Urothelium cell line (cell line): ENCODE results near the gene CAMTA1.

Source experiments
- DNase-seq: peaks from one replicate; pipeline ENCODE4 v3.0.0; 2011; ENCODE audit warnings: low spot score, mixed read lengths
- FAIRE-seq: peaks from 2 replicates; lab custom pipeline; 2011; peaks lifted over from hg19 to GRCh38; lab: Jason Lieb, UNC

Gene CAMTA1

GRCh38 chr1:7387053-7387927, 602.0 kb downstream of the CAMTA1 start:
- FAIRE-seq, result no peak

GRCh38 chr1:7388141-7388487, 602.9 kb downstream of the CAMTA1 start:
- FAIRE-seq, result no peak

More at GRCh38 chr1:7387053-7387927, 602.0 kb downstream of the CAMTA1 start:
- no peak for DNase-seq

DNA sequence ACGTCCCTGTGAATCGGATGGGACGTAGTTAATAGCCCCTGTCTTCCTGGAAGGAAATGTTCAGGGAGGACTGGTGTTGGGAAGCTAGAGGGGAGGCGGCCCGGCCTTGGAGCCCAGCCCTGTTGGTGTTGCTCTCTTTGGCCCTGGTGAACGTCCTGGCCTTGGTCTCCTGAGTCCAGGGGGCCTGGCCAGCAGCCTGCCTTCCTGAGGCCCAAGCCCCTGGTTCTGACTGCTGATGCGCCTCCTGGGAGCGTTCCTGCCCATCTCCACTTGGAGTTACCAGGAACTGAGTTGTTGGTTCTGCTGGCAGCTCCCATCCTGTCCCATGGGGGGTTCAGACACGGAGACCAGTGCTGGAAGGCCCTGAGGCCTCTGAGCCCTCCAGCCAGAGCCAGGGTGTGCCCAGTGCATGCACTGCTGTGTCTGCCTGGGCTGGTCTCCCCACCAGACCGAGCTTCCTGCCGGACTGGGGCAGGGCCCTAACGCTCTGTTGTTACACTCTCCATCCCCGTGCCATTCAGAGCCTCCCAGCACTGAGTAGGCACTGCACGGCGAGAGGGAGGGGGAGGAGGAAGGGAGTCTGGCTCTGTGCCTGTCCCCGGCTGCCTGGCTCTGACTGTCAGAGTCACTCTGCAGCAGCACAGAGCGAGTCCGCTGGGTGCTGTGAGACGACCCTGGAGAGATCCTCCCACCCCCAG, 603.4 kb downstream of the CAMTA1 start:
- FAIRE-seq (no peak), DNase-seq (peak; percentile 48)

More at GRCh38 chr1:7388141-7388487, 602.9 kb downstream of the CAMTA1 start:
- no peak for DNase-seq

- FAIRE-seq, result no peak
These were observed 604.1 kb downstream of the CAMTA1 start for GRCh38 chr1:7389201-7389905.

GRCh38 chr1:7389906-7390603, 604.8 kb downstream of the CAMTA1 start:
- FAIRE-seq (no peak), DNase-seq (peak; percentile 46)

More at GRCh38 chr1:7389201-7389905, 604.1 kb downstream of the CAMTA1 start:
- no peak for DNase-seq

DNA sequence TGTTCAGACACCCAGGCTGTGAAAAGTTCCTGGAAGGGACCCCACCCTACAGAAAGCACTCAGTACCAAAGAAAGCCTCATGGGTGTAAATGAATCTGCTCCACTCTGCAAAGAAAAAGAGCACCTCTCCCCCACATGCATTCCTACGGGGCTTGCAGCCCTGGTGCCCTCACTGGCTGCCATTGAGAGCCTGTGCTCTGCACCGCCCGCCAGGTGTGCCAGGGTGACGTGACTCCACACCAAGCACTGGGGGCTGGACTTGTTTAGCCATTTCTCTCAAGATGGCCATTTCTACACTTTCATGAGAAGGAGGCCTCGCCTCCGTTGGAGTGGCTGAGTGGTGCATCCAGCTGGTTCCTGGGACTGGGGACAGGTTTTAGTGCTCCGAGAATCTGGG, 605.3 kb downstream of the CAMTA1 start:
- DNase-seq, result no peak
- no peak for FAIRE-seq

GRCh38 chr1:7393136-7393535, 607.9 kb downstream of the CAMTA1 start:
- FAIRE-seq, result no peak
- no peak for DNase-seq

- no peak for FAIRE-seq
- DNase-seq, result no peak
These were observed 610.0 kb downstream of the CAMTA1 start for GRCh38 chr1:7395251-7395650.

- FAIRE-seq, result no peak
- no peak for DNase-seq
These were observed 613.7 kb downstream of the CAMTA1 start for GRCh38 chr1:7398982-7399381.

DNA sequence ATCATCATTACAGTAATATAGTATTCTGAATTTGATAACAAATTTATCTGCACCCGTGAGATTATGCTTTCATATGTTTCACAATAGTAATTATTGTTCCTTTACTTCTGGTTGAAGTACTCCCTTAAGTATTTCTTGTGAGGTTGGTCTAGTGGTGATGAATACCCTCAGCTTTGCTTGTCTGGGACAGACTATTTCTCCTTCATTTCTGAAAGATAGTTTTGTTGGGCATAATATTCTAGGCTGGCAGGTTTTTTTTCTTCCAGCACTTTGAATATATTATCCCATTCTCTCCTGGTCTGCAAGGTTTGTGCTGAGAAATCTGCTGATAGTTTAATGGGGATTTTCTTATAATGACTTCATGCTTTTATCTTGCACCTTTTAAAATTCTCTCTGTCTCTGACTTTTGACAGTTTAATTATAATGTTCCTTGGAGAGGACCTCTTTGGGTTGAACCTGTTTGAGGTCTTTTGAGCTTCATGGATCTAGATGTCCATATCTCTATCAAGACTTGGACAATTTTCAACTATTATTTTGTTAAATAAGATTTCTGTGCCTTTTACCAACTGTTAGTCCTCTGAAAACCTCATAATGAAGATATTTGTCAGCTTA, 614.4 kb downstream of the CAMTA1 start:
- DNase-seq (no peak), FAIRE-seq (no peak)

DNA sequence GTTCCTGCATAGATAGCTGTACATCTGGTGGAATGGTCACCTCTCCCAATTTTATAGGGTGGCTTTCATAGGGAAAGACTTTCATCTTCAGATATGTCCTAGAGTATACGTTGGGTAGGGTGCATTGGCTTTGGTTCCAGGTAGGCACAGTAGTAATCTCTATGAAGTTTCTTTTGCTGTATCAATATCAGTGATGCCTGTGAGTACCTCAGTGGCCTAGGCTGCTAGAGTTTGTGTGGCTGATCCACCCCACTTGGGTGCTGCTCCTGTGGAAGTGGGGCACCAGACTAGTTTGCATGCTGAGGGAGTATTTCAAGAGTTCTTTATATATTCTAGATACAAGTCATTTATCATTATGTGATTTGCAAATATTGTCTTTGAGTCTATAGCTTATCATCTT, 615.3 kb downstream of the CAMTA1 start:
- no peak for FAIRE-seq

GRCh38 chr1:7401814-7402547, 616.7 kb downstream of the CAMTA1 start:
- peak; percentile 87 for DNase-seq
- peak; percentile 78 for FAIRE-seq

More for the DNA sequence above, 615.3 kb downstream of the CAMTA1 start:
- no peak for DNase-seq

- DNase-seq (no peak), FAIRE-seq (no peak)
These were observed 617.2 kb downstream of the CAMTA1 start for GRCh38 chr1:7402548-7402850.

DNA sequence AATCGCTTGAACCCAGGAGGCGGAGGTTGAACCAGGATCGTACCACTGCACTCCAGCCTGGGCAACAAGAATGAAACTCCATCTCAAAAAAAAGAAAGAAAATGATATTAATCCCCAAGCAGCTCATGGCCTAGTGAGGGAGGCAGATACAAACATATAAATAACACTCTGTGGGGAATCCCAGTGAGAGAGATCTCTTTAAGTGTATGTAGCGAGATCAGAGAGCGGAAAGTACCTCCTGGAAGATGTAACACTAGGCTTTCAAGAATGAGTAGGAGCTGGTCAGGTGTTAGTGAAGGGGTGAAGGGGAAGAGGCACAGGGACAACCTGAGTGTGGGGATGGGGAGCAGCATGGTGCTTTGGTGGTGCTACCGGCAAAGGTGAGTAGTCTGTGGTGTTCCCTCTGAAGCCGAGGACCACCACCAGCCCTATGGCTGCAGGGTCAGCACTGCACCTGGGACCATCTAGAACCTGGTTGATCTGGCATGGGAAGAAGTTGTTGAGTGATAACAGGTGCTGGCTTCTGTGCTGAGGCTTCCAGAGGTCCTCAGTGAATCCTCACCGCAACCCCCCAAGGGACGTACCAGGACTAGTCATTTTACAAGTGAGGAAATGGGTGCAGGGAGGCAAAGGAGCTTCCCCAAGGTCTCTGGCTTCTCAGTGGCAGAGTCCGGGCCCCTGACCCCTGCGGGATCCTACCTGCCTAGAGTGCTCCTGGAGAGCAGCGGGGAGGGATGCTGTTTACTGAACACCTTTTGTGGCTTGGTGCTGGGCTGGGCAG, 618.2 kb downstream of the CAMTA1 start:
- no peak for DNase-seq

GRCh38 chr1:7404046-7404742, 618.9 kb downstream of the CAMTA1 start:
- DNase-seq (no peak), FAIRE-seq (no peak)

More for the DNA sequence above, 618.2 kb downstream of the CAMTA1 start:
- FAIRE-seq, result no peak

DNA sequence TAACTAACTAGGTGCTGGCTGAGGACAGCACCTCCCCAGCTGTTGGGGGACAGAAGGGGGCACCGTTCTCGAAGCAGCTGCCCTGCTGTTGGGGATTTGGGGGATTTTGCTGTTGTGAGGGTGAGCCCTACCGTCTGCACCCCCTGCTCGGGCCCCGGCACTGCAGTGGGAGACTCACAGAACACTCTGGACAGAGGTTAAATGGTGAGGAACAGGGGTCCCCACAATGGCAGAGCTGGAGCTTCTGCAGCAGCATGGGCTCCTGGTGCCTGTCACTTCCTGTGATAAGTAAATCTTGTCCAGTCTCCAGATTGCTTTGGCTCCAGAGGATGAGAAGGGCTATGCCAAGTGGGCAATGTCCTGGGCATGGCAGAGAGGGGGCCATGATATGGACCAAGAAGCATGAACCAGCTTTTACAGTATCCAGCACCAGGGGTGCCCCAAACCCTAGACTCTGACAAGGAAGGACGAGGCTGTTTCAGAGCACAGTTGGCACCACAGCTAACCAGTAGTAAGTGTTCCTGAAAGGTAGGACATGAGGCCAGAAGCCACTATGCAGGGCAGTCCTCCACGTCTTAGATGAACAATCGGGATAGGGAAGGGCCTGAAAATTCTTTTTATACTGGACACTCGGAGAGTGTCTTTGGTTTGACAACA, 620.7 kb downstream of the CAMTA1 start:
- FAIRE-seq (no peak), DNase-seq (no peak)

GRCh38 chr1:7406641-7407543, 621.6 kb downstream of the CAMTA1 start:
- FAIRE-seq, result no peak
- no peak for DNase-seq
